LNCAP (cell line): ENCODE results near the gene HSPA4.
A peak's percentile ranks its signal among the peaks of the same experiment; 100 is the strongest.

ENCODE experiments used
- CTCF ChIP-seq: fragments of 450-650 bp; IDR thresholded peaks from 2 replicates; pipeline ENCODE4 v1.5.1; 2017; ENCODE audit warnings: mild to moderate bottlenecking

HSPA4 gene

GRCh38 chr5:133111299-133111698 lies 59.5 kb downstream of the HSPA4 start:
- peak; percentile 88 for TF ChIP-seq CTCF

GRCh38 chr5:133112026-133112660 lies 60.3 kb downstream of the HSPA4 start:
- TF ChIP-seq CTCF = no peak

- TF ChIP-seq CTCF = no peak
These were observed 61.7 kb downstream of the HSPA4 start for GRCh38 chr5:133113331-133114061.

GRCh38 chr5:133114166-133114932 lies 62.5 kb downstream of the HSPA4 start:
- no peak for TF ChIP-seq CTCF

- no peak for TF ChIP-seq CTCF
These were observed 63.1 kb downstream of the HSPA4 start for GRCh38 chr5:133114933-133115310.

GRCh38 chr5:133116601-133117000 lies 64.8 kb downstream of the HSPA4 start:
- no peak for TF ChIP-seq CTCF

- no peak for TF ChIP-seq CTCF
These were observed 65.5 kb downstream of the HSPA4 start for GRCh38 chr5:133117166-133117911.
